Ishikawa (cell line): ENCODE data around the gene TBC1D1.

Experiments used
- CREB1 ChIP-seq: IDR thresholded peaks from 2 replicates; pipeline ENCODE4 v1.6.1; 2012; ENCODE audit warnings: low read depth
- FOXM1 ChIP-seq: IDR thresholded peaks from 2 replicates; pipeline ENCODE4 v1.6.1; 2012; ENCODE audit warnings: low read depth, borderline replicate concordance
- MAX ChIP-seq: IDR thresholded peaks from 2 replicates; pipeline ENCODE4 v1.6.1; 2012

- no peak for TF ChIP-seq CREB1
- TF ChIP-seq FOXM1, result no peak
- no peak for TF ChIP-seq MAX
Measured at GRCh38 chr4:38099908-38100407, 209.1 kb downstream of the TBC1D1 start.
